Esophagus muscularis mucosa (tissue), 4 donors: ENCODE data around the gene SYPL2. TPM values are rescaled to one million over a fixed set of nuclear protein-coding genes. Genes with fewer than 3 reads are reported as not detected.

Experiments used
- DNase-seq: peaks from one replicate; pipeline ENCODE4 v3.0.0-alpha.2; 2017; ENCODE audit errors: extremely low spot score
- H3K27ac ChIP-seq, 4 donors: fragments of 200-600 bp; sonication (generic); replicated peaks in 1 of 4; 1 replicate in 3 of 4; 2 replicates in 1 of 4; pipeline ENCODE4 v1.5.1; 2016 to 2019; ENCODE audit warnings: mild to moderate bottlenecking in 1 of 4
- H3K27me3 ChIP-seq, 4 donors: fragments of 200-600 bp; sonication (generic); one replicate each; pipeline versions ENCODE4 v1.5.1 to v1.6.0; 2016 to 2019
- H3K36me3 ChIP-seq, 4 donors: fragments of 200-600 bp; sonication (generic); one replicate each; pipeline ENCODE4 v1.5.1; 2016 to 2019
- H3K4me1 ChIP-seq, 4 donors: fragments of 200-600 bp; sonication (generic); one replicate each; pipeline ENCODE4 v1.5.1; 2016 to 2019
- H3K4me3 ChIP-seq, 4 donors: fragments of 200-600 bp; sonication (generic); 1 replicate in 2 of 4; 2 replicates in 2 of 4; pipeline ENCODE4 v1.5.1; 2016 to 2019; ENCODE audit warnings: mild to moderate bottlenecking in 4 of 4, moderate library complexity in 1 of 4
- H3K9me3 ChIP-seq, 4 donors: fragments of 200-600 bp; sonication (generic); 1 replicate in 3 of 4; 2 replicates in 1 of 4; pipeline ENCODE4 v1.5.1; 2016 to 2019
- EP300 ChIP-seq: sonication (generic); formaldehyde crosslinking; IDR thresholded peaks from one replicate; pipeline ENCODE4 v1.6.1; 2017; ENCODE audit warnings: antibody characterized with exemption
- POLR2A ChIP-seq: fragments of 450-650 bp; IDR thresholded peaks from one replicate; pipeline ENCODE4 v1.6.1; 2017; ENCODE audit warnings: antibody characterized with exemption, moderate library complexity, mild to moderate bottlenecking, low read depth
- POLR2AphosphoS5 ChIP-seq, 2 donors: sonication (generic); formaldehyde crosslinking; IDR thresholded peaks; one replicate each; pipeline ENCODE4 v1.6.1; 2017; ENCODE audit warnings: antibody characterized with exemption in 2 of 2
- WGBS: methylation state at CpG from one replicate; pipeline ENCODE4 v1.1.5; 2018; 5-methylcytosine and 5-hydroxymethylcytosine counted together
- intact Hi-C: fragments of 100-400 bp; cut with DNase I; formaldehyde crosslinking; loops from one replicate; pipeline ENCODE4 v1.15.1; 2023
- total RNA-seq, 4 donors: library from RNA; depleted of rRNA; stranded (reverse); fragments of >200 nt; gene quantifications; one replicate each; pipeline versions ENCODE4 v1.1.0 to v1.2.1, GENCODE V29; 2016
- TF ChIP-seq, protein P1 (sequence below), 3 experiments: fragments of 200-600 bp in 2 of 3; fragments of 450-650 bp in 1 of 3; sonication (generic) in 2 of 3; IDR thresholded peaks; one replicate each; pipeline ENCODE4 v1.5.1; 2017 to 2019; ENCODE audit warnings: antibody characterized with exemption in 3 of 3, mild to moderate bottlenecking in 2 of 3, moderate library complexity in 1 of 3

The SYPL2 gene
- total RNA-seq, 4 donors from 2014 or later = 2.7 to 8.0 (median 4.6) TPM

DNA sequence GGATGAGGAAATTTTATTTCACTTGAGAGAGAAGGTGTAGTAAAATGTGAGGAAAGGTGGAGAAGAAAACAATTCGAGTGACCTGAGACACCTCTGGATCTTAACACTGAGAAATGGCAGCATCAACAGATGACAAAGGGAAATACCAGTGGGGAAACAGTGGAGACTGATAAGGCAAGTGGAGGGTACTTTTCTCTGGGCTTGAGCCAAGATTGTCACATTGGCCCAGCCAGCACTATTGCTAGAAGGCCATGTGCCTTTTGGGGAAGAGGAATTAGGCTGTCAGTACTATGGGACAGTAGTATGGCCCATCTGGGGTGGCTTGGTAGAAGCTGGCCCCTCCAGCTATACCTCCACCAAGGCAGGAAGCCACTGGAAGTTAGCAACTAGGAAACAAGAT is 8.4 kb downstream of the SYPL2 start:
- TF ChIP-seq, protein P1, sequence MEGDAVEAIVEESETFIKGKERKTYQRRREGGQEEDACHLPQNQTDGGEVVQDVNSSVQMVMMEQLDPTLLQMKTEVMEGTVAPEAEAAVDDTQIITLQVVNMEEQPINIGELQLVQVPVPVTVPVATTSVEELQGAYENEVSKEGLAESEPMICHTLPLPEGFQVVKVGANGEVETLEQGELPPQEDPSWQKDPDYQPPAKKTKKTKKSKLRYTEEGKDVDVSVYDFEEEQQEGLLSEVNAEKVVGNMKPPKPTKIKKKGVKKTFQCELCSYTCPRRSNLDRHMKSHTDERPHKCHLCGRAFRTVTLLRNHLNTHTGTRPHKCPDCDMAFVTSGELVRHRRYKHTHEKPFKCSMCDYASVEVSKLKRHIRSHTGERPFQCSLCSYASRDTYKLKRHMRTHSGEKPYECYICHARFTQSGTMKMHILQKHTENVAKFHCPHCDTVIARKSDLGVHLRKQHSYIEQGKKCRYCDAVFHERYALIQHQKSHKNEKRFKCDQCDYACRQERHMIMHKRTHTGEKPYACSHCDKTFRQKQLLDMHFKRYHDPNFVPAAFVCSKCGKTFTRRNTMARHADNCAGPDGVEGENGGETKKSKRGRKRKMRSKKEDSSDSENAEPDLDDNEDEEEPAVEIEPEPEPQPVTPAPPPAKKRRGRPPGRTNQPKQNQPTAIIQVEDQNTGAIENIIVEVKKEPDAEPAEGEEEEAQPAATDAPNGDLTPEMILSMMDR (IDR thresholded peaks at IDR 0.05) = no peak
- no peak for TF ChIP-seq POLR2A
- no peak for TF ChIP-seq EP300
- no peak for TF ChIP-seq POLR2AphosphoS5 (IDR thresholded peaks at IDR 0.05)
- WGBS = 81% methylated on average over 1 of the region's 1 CpG

DNA sequence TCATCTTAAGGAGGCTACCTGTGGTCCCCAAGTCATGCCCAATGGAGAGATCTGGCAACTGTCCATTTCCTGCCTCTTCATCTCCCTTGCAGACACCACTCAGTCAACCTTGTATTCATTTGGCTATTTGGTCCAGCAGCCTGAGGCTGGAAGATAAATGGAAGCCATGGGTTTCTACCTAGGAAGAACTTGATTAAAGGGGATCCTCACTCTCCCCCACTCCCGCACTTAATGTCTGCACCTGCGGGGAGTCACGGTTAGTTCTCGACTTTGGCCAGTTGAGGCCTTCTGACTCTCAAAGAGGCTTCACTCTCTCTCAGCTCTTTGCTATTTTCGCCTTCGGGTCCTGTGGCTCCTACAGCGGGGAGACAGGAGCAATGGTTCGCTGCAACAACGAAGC is 8.9 kb downstream of the SYPL2 start:
- 76% methylated on average over 8 of the region's 9 CpGs for WGBS

More for the DNA sequence above, 8.4 kb downstream of the SYPL2 start:
- intact Hi-C loops = no loop called here
- no peaks in the 10 kb centered on the region for H3K9me3 ChIP-seq
- no peaks in the 10 kb centered on the region for H3K4me1 ChIP-seq
- no peaks in the 10 kb centered on the region for H3K27me3 ChIP-seq
- peaks cover 0 to 24% (median 20%) of the 10 kb centered on the region in 4 donors for H3K36me3 ChIP-seq
- no peak overlapping the region for H3K4me3 ChIP-seq
- DNase-seq = no peak
- no peak overlapping the region for H3K27ac ChIP-seq

DNA sequence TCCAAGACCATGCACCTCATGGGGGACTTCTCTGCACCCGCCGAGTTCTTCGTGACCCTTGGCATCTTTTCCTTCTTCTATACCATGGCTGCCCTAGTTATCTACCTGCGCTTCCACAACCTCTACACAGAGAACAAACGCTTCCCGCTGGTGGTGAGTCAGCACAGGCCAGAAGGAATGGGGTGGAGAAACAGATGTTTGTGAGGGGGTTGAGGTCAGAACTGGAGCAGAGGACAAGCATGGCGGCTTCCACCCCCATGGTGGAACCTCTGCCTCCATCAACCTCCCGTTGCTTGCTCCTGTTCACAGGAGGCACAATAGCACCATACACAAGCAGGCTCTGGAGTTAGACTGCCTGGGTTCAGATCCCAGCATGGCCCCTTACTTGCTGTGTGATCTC is 10.5 kb downstream of the SYPL2 start:
- Histone ChIP-seq H3K27me3 (no peaks in the 10 kb centered on the region), H3K4me3 (no peak overlapping the region), H3K36me3 (peaks cover 0 to 35% (median 30%) of the 10 kb centered on the region in 4 donors), H3K9me3 (no peaks in the 10 kb centered on the region), H3K4me1 (no peaks in the 10 kb centered on the region), H3K27ac (no peak overlapping the region)
- 85% methylated on average over 8 of the region's 8 CpGs for WGBS
- no peak for DNase-seq
- intact Hi-C loops = no loop called here
- TF ChIP-seq EP300 (no peak), POLR2AphosphoS5 (IDR thresholded peaks at IDR 0.05) (no peak), POLR2A (no peak)
- TF ChIP-seq, protein P1 (IDR thresholded peaks at IDR 0.05) = no peak

More for the DNA sequence above, 8.9 kb downstream of the SYPL2 start:
- H3K9me3 ChIP-seq = no peaks in the 10 kb centered on the region
- no peak overlapping the region for H3K27ac ChIP-seq
- H3K36me3 ChIP-seq = peaks cover 0 to 29% (median 25%) of the 10 kb centered on the region in 4 donors
- H3K4me1 ChIP-seq = no peaks in the 10 kb centered on the region
- DNase-seq = no peak
- TF ChIP-seq POLR2A (no peak), POLR2AphosphoS5 (IDR thresholded peaks at IDR 0.05) (no peak), EP300 (no peak)
- TF ChIP-seq, protein P1 (IDR thresholded peaks at IDR 0.05) = no peak
- H3K4me3 ChIP-seq = no peak overlapping the region
- intact Hi-C loops = no loop called here
- H3K27me3 ChIP-seq = no peaks in the 10 kb centered on the region

DNA sequence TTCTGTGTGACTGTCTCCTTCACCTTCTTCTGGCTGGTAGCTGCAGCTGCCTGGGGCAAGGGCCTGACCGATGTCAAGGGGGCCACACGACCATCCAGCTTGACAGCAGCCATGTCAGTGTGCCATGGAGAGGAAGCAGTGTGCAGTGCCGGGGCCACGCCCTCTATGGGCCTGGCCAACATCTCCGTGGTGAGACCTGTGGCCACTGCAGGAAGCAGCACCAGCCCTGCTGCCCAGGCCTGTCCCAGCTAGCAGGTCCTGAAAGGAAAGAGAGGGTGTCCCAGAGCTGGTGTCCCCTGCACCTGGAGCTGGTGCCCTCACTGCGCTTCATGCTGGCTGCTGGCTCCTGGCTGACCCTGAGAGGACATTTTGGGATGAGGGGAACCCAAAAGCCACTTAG is 11.5 kb downstream of the SYPL2 start:
- WGBS = 100% methylated on average over 1 of the region's 6 CpGs
- peaks cover 0 to 35% (median 30%) of the 10 kb centered on the region in 4 donors for H3K36me3 ChIP-seq
- H3K27me3 ChIP-seq = no peaks in the 10 kb centered on the region
- H3K27ac ChIP-seq = no peak overlapping the region
- no peaks in the 10 kb centered on the region for H3K9me3 ChIP-seq
- TF ChIP-seq, protein P1 (IDR thresholded peaks at IDR 0.05) = no peak
- TF ChIP-seq EP300 = no peak
- TF ChIP-seq POLR2AphosphoS5 (IDR thresholded peaks at IDR 0.05) = no peak
- no peak for TF ChIP-seq POLR2A
- intact Hi-C loops = no loop called here
- H3K4me1 ChIP-seq = peaks cover under 1 to 4% (median 3%) of the 10 kb centered on the region in 4 donors
- DNase-seq = no peak
- no peak overlapping the region for H3K4me3 ChIP-seq

DNA sequence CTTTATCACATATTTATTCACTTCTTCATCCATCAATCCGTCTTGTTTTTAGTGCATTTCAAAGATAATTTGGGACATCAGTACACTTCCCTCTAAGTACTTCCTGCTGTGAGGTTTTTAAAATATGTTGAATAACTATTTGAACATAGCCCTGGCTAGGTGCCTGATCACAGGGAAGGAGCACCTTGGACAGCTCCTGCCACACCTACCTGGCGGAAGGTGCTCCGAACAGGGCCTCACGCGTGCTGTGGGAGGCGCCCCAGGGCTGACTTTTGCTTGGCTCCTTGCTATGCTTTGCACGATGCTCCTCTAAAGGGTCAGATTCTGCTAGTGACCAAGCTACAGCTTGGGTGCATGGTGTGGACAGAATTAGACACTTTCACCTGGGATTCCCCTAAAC is 12.5 kb downstream of the SYPL2 start:
- WGBS = 44% methylated on average over 7 of the region's 7 CpGs
- Histone ChIP-seq H3K36me3 (peaks cover 0 to 35% (median 30%) of the 10 kb centered on the region in 4 donors), H3K9me3 (no peaks in the 10 kb centered on the region), H3K4me1 (peaks cover 7 to 11% (median 10%) of the 10 kb centered on the region in 4 donors), H3K27me3 (no peaks in the 10 kb centered on the region), H3K4me3 (no peak overlapping the region), H3K27ac (no peak overlapping the region)
- intact Hi-C loops = no loop called here
- no peak for DNase-seq
- TF ChIP-seq, protein P1 (IDR thresholded peaks at IDR 0.05) = no peak
- TF ChIP-seq POLR2A (no peak), POLR2AphosphoS5 (IDR thresholded peaks at IDR 0.05) (no peak), EP300 (no peak)
